Astrocyte (in vitro differentiated cells and primary cell): ENCODE results near the gene WRAP53. TPM values are rescaled to one million over a fixed set of nuclear protein-coding genes. Genes with fewer than 3 reads are reported as not detected.

Experiments used
- DNase-seq: peaks from one replicate; pipeline ENCODE4 v3.0.0-alpha.2; 2010; ENCODE audit warnings: low read depth
- FAIRE-seq: peaks from 2 replicates; lab custom pipeline; 2011; peaks lifted over from hg19 to GRCh38; lab: Jason Lieb, UNC
- H2AFZ ChIP-seq: 2 replicates; pipeline ENCODE4 v1.6.0; 2012; ENCODE audit warnings: low read depth, low read length, inconsistent platforms
- H3K27ac ChIP-seq: 2 replicates; pipeline ENCODE4 v1.5.1; 2011; ENCODE audit warnings: low read depth, low read length, inconsistent platforms
- H3K27me3 ChIP-seq: 2 replicates; pipeline ENCODE4 v1.6.0; 2011; ENCODE audit warnings: low read length, inconsistent platforms; ENCODE audit not compliant: insufficient read depth
- H3K36me3 ChIP-seq: 2 replicates; pipeline ENCODE4 v1.5.1; 2011; ENCODE audit warnings: low read length, inconsistent platforms; ENCODE audit not compliant: insufficient read depth
- H3K4me1 ChIP-seq: 2 replicates; pipeline ENCODE4 v1.5.1; 2011; ENCODE audit warnings: low read length, inconsistent platforms; ENCODE audit not compliant: insufficient read depth
- H3K4me2 ChIP-seq: 2 replicates; pipeline ENCODE4 v1.6.0; 2012; ENCODE audit warnings: low read length, inconsistent platforms
- H3K4me3 ChIP-seq: 2 replicates; pipeline ENCODE4 v1.5.1; 2011; ENCODE audit warnings: low read depth, mild to moderate bottlenecking, low read length, inconsistent platforms; ENCODE audit not compliant: insufficient read depth
- H3K79me2 ChIP-seq: 2 replicates; pipeline ENCODE4 v1.6.0; 2012; ENCODE audit warnings: mild to moderate bottlenecking, low read length, inconsistent platforms; ENCODE audit not compliant: insufficient read depth
- H3K9ac ChIP-seq: 2 replicates; pipeline ENCODE4 v1.6.0; 2012; ENCODE audit warnings: mild to moderate bottlenecking, low read length, inconsistent platforms
- H3K9me3 ChIP-seq: 2 replicates; pipeline ENCODE4 v1.5.1; 2012; ENCODE audit warnings: low read depth, mild to moderate bottlenecking, low read length, inconsistent platforms; ENCODE audit not compliant: insufficient read depth
- H4K20me1 ChIP-seq: 2 replicates; pipeline ENCODE4 v1.6.0; 2012; ENCODE audit warnings: low read length, inconsistent platforms; ENCODE audit not compliant: insufficient read depth
- H3K27ac Mint-ChIP-seq: one replicate; pipeline ENCODE4 v1.8.0; 2021; ENCODE audit warnings: mild to moderate bottlenecking, mixed read lengths; ENCODE audit not compliant: unreplicated experiment
- H3K27me3 Mint-ChIP-seq: one replicate; pipeline ENCODE4 v1.8.0; 2021; ENCODE audit warnings: low read depth, mixed read lengths; ENCODE audit not compliant: unreplicated experiment
- H3K36me3 Mint-ChIP-seq: one replicate; pipeline ENCODE4 v1.8.0; 2021; ENCODE audit warnings: low read depth, mixed read lengths; ENCODE audit not compliant: unreplicated experiment
- H3K4me1 Mint-ChIP-seq: one replicate; pipeline ENCODE4 v1.8.0; 2021; ENCODE audit warnings: low read depth, mixed read lengths; ENCODE audit not compliant: unreplicated experiment
- H3K4me3 Mint-ChIP-seq: one replicate; pipeline ENCODE4 v1.8.0; 2021; ENCODE audit warnings: mild to moderate bottlenecking, moderate library complexity, mixed read lengths; ENCODE audit not compliant: unreplicated experiment
- H3K9me3 Mint-ChIP-seq: one replicate; pipeline ENCODE4 v1.8.0; 2021; ENCODE audit warnings: mild to moderate bottlenecking, mixed read lengths; ENCODE audit not compliant: unreplicated experiment
- EZH2 ChIP-seq: IDR thresholded peaks from 2 replicates; pipeline ENCODE4 v1.6.1; 2012; ENCODE audit warnings: mild to moderate bottlenecking, low read length, inconsistent platforms; ENCODE audit not compliant: insufficient read depth
- total RNA-seq: library from RNA; stranded (reverse); gene quantifications from 2 replicates; pipeline ENCODE4 v1.2.1, GENCODE V29; 2021
- TF ChIP-seq, protein P1 (sequence below): IDR thresholded peaks from 2 replicates; pipeline ENCODE4 v1.5.1; 2011; ENCODE audit warnings: low read depth, mild to moderate bottlenecking, inconsistent platforms, low read length, moderate library complexity; ENCODE audit not compliant: insufficient read depth

Gene WRAP53
- total RNA-seq, 1 donor from 2014 or later = 15.1 TPM

- Mint-ChIP-seq H3K4me1 (peaks cover 1% of the 10 kb centered on the region), H3K36me3 (peaks cover 5% of the 10 kb centered on the region), H3K27ac (peak overlapping the region; percentile 13), H3K27me3 (peaks cover 22% of the 10 kb centered on the region), H3K9me3 (no peaks in the 10 kb centered on the region), H3K4me3 (peak overlapping the region; percentile 12)
- Histone ChIP-seq H3K4me3 (no peak overlapping the region), H3K4me2 (no peak overlapping the region), H3K27me3 (peaks cover 32% of the 10 kb centered on the region), H3K36me3 (no peaks in the 10 kb centered on the region), H3K27ac (no peak overlapping the region), H2AFZ (no peak overlapping the region), H4K20me1 (no peaks in the 10 kb centered on the region), H3K9me3 (no peaks in the 10 kb centered on the region), H3K9ac (no peak overlapping the region), H3K4me1 (peaks cover 5% of the 10 kb centered on the region), H3K79me2 (no peaks in the 10 kb centered on the region)
- no peak for FAIRE-seq
- TF ChIP-seq, protein P1, sequence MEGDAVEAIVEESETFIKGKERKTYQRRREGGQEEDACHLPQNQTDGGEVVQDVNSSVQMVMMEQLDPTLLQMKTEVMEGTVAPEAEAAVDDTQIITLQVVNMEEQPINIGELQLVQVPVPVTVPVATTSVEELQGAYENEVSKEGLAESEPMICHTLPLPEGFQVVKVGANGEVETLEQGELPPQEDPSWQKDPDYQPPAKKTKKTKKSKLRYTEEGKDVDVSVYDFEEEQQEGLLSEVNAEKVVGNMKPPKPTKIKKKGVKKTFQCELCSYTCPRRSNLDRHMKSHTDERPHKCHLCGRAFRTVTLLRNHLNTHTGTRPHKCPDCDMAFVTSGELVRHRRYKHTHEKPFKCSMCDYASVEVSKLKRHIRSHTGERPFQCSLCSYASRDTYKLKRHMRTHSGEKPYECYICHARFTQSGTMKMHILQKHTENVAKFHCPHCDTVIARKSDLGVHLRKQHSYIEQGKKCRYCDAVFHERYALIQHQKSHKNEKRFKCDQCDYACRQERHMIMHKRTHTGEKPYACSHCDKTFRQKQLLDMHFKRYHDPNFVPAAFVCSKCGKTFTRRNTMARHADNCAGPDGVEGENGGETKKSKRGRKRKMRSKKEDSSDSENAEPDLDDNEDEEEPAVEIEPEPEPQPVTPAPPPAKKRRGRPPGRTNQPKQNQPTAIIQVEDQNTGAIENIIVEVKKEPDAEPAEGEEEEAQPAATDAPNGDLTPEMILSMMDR = no peak
- no peak for TF ChIP-seq EZH2
- DNase-seq = no peak
Observed at GRCh38 chr17:7711051-7711755, 22.9 kb downstream of the WRAP53 start.

GRCh38 chr17:7712111-7712771, 24.0 kb downstream of the WRAP53 start:
- Mint-ChIP-seq H3K27ac (no peak overlapping the region), H3K36me3 (peaks cover 5% of the 10 kb centered on the region), H3K4me1 (no peaks in the 10 kb centered on the region), H3K9me3 (no peaks in the 10 kb centered on the region), H3K27me3 (peaks cover 17% of the 10 kb centered on the region), H3K4me3 (no peak overlapping the region)
- peaks cover 13% of the 10 kb centered on the region for H3K4me1 ChIP-seq
- TF ChIP-seq EZH2 = no peak
- TF ChIP-seq, protein P1 = no peak
- no peaks in the 10 kb centered on the region for H3K36me3 ChIP-seq
- FAIRE-seq (no peak), DNase-seq (no peak)
- H3K9me3 ChIP-seq = no peaks in the 10 kb centered on the region
- no peaks in the 10 kb centered on the region for H4K20me1 ChIP-seq
- H3K4me2 ChIP-seq = no peak overlapping the region
- no peaks in the 10 kb centered on the region for H3K79me2 ChIP-seq
- H3K4me3 ChIP-seq = no peak overlapping the region
- H3K9ac ChIP-seq = no peak overlapping the region
- no peak overlapping the region for H3K27ac ChIP-seq
- H2AFZ ChIP-seq = no peak overlapping the region
- H3K27me3 ChIP-seq = peaks cover 26% of the 10 kb centered on the region

DNA sequence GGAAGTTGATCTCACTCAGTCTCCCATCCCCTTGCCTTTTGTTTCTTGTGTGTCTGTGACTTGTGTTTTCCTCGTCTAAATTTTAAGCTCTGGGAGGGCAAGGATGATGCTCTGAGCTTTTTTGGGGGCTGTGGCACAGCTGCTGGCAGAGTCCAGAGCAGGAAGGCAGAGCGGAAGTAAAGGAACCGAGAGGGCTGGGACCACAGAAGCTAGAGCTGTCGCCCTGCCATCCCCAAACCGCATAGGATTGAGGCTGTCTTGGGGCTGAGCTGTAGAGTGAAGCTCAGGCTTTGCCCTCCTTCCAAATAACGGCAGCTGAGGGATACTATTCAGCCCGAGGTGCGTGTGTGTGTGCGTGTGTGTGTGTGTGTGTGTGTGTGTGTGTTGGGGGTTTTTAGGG, 25.5 kb downstream of the WRAP53 start:
- H3K27me3 Mint-ChIP-seq = peaks cover 23% of the 10 kb centered on the region
- Histone ChIP-seq H3K9ac (no peak overlapping the region), H3K4me1 (peaks cover 13% of the 10 kb centered on the region), H3K36me3 (no peaks in the 10 kb centered on the region), H3K27ac (no peak overlapping the region), H3K79me2 (no peaks in the 10 kb centered on the region), H3K27me3 (peaks cover 33% of the 10 kb centered on the region), H3K9me3 (no peaks in the 10 kb centered on the region), H2AFZ (no peak overlapping the region), H3K4me3 (no peak overlapping the region), H3K4me2 (no peak overlapping the region), H4K20me1 (no peaks in the 10 kb centered on the region)
- TF ChIP-seq, protein P1 = no peak
- no peak for TF ChIP-seq EZH2
- peaks cover 5% of the 10 kb centered on the region for H3K36me3 Mint-ChIP-seq
- H3K4me1 Mint-ChIP-seq = no peaks in the 10 kb centered on the region
- no peak for FAIRE-seq
- no peak for DNase-seq
- no peak overlapping the region for H3K4me3 Mint-ChIP-seq
- no peaks in the 10 kb centered on the region for H3K9me3 Mint-ChIP-seq
- H3K27ac Mint-ChIP-seq = no peak overlapping the region
